LHCN-M2 (cell line): ENCODE measurements around the gene OR52D1. TPM values are rescaled to one million over a fixed set of nuclear protein-coding genes. Genes with fewer than 3 reads are reported as not detected.

Experiments
- DNase-seq: peaks from one replicate; pipeline ENCODE4 v3.0.0-alpha.2; 2012; ENCODE audit warnings: low read depth
- polyA plus RNA-seq: library from polyadenylated mRNA; unstranded; fragments of >200 nt; gene quantifications from one replicate; pipeline ENCODE4 v1.2.1, GENCODE V29; 2012; ENCODE audit warnings: missing spikeins
- total RNA-seq: library from RNA; depleted of rRNA; stranded (reverse); fragments of >200 nt; gene quantifications from 2 replicates; pipeline ENCODE4 v1.2.3, GENCODE V29; 2014; rRNA removed

OR52D1 gene
- not detected in 2 replicates for total RNA-seq
- not detected for polyA plus RNA-seq

- DNase-seq = no peak
Observed at GRCh38 chr11:5488385-5488784, at the start of gene OR52D1. Gene OR52D1 (plus strand): TSS chr11:5488685. CDS start chr11:5488707, 22 bp downstream.

DNA sequence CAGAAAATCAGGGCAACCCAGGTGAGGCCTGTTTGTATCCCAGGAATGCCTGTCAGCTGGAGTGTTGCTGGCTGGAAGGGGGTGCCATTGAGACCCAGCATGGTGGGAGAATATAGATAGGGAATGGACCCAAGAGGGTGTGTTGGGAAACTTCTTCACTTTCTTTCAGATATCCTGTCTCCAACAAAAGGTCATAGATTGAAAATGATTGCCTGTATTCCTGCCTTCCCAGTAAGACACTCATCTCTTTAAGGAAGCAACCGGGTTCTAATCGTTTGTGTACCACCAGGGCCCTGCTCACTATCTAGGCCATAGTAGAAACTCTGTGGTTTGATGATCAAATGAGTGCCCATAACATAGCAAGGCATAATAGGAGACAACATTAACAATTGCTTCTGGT is 47.1 kb upstream of the OR52D1 start, which contains the start of gene OR51I1:
OR51I1 (minus strand) TSS at position 101 of the 400 bp plus-strand sequence; CDS start at position 101, 0 bp downstream.
- DNase-seq = no peak

DNA sequence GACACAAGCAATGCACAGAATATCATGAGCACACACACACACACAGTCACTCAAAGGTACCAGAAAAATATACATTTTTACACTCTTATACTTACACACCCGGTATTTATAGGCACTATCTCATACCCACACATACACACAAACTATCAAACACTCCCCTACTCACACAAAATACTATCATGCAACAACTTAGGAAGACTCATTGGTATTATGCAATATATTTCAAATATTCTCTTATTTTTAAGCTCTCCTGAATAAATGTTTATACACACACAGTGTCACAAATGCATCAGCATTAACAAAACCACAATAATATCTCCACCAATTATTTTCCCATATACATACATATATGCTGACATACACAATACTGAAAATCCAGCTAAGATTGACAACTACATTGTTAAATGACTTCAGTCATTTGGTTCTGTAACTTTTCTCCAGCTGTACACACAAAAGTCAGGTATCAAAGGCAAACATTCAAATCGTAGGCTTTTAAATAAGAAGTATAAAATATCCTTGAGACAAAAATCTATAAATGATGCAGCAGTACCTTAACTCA is 44.6 kb upstream of the OR52D1 start:
- DNase-seq = no peak

GRCh38 chr11:5449023-5449422 is 39.5 kb upstream of the OR52D1 start, which contains the start of gene OR51I2:
Gene OR51I2 (plus strand): TSS chr11:5449323. CDS start chr11:5453489, 4,166 bp downstream.
- no peak for DNase-seq

GRCh38 chr11:5449432-5449831 is 39.1 kb upstream of the OR52D1 start:
- no peak for DNase-seq

- DNase-seq = no peak
Observed at GRCh38 chr11:5460983-5461621, 27.4 kb upstream of the OR52D1 start.

DNA sequence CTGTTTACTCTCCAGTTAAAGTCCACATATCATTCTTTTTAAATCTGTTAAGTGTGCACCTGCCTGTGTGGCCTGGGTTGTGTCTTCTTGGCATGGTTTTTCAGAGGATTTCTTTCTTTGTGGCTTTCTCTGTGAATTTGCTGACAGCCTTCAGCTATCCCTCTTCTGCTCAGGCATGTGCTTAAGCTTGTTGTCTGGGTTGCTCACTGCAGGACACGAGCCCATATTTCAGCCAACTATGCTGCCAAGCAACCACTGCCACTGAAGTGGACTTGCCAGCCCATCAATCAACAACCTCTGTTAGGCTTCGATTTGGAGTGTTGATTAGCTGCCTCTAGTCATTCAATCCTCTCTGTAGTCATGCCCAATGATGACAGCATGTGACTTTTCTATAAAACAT is 21.0 kb upstream of the OR52D1 start:
- no peak for DNase-seq

- DNase-seq = no peak
Observed at GRCh38 chr11:5473921-5474320, 14.6 kb upstream of the OR52D1 start.

DNA sequence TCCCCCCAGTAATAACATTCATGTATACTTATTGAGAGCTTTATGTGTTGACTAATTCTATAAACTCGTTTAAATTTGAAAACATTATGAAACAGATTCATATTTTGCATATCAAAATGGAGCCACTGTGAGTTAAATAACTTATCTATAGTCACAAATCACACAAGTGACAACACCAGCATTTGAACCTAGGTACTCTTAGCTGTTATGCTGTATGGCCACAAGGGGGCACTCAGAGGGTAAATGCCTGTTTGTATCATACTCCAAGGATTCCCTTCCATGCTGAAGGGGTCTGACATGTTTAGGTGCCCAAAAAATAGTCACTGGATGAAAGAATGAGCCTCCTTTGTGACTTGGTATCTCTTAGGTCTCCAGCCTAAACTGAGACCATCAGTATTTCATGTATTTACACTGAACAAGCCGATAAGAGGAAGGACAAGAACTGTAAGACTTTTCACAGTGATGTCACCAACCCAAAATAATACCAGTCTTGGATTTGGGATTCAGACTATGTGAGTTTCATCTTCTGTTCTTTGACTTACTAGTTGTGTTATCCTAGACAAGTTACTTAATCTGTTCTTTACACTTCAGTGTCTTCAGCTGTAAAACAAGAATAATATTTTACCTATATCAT is 12.2 kb upstream of the OR52D1 start:
- DNase-seq = peak; percentile 38

DNA sequence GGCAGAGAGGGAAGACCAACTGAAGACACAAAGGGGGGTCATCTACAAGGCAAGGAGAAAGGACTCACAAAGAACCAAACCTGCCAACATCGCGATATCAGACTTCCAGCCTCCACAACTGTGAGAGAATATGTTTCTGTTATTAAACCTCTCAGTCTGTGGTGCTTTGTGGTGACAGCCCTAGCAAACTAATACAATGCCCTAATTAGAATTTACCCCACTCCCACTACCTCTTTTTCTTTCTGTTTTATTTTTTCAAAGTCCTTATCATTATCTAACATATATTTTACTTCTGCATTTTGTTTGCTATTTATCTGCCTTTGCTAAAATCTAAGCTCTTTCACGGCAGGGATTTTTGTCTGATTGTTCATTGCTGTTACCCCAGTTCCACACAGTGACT is 2.5 kb upstream of the OR52D1 start:
- no peak for DNase-seq

DNA sequence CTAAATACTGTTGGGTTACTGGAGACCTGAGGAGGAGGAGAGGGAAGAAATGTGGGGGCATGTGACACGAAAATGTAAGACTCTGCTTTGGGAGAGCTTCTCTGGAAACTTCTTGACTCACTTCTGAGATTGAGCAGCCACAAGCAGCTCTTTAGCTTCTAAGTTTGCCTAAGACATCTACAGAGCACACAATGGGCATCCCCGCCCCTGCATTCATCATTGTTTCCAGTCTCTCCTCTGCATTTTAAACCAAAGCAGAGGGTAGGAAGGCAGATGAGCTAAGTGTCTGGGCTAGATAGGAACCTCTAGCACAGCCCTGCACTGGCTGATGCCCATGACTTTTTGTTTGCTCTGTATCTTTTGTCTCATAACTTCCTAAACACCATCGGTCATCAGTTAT is 2.1 kb upstream of the OR52D1 start:
- DNase-seq = no peak

DNA sequence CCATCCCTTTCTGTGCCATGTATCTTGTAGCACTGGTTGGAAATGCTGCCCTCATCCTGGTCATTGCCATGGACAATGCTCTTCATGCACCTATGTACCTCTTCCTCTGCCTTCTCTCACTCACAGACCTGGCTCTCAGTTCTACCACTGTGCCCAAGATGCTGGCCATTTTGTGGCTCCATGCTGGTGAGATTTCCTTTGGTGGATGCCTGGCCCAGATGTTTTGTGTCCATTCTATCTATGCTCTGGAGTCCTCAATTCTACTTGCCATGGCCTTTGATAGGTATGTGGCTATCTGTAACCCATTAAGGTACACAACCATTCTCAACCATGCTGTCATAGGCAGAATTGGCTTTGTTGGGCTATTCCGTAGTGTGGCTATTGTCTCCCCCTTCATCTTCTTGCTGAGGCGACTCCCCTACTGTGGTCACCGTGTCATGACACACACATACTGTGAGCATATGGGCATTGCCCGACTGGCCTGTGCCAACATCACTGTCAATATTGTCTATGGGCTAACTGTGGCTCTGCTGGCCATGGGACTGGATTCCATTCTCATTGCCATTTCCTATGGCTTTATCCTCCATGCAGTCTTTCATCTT is 414 bp downstream of the OR52D1 start:
- no peak for DNase-seq

DNA sequence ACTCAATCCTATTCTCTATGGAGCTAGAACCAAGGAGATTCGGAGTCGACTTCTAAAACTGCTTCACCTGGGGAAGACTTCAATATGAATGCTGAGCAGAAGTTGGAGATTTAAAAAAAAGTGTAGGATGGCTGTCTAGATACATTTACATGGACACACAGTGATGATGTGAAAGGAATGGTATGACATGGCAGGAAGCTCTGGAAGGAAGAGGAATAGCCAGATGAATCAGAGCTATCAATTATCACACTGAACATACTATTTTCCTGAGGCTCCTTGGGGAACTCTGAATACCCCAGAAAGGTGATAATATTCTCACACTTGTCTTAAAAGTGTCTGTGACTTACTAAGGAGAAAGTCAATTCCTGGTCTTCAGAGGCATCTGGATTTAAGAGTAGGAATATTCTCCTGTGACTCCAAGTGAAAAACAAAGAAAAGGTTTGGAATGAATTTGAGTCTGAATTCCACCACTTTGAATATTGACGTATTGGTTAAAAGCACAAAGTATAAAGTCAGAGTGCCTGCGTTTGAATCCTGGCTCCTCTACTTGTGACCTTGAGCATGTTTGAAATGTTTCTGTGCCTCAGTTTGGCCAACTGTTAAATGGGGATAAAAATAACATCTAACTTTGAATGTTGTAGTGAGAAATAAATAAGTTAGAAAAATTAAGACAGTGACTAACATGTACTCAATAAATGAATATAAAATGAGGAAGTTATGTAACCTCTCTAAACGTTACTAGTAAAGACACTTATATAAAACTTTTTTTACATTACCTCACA is 1.3 kb downstream of the OR52D1 start:
- no peak for DNase-seq

DNA sequence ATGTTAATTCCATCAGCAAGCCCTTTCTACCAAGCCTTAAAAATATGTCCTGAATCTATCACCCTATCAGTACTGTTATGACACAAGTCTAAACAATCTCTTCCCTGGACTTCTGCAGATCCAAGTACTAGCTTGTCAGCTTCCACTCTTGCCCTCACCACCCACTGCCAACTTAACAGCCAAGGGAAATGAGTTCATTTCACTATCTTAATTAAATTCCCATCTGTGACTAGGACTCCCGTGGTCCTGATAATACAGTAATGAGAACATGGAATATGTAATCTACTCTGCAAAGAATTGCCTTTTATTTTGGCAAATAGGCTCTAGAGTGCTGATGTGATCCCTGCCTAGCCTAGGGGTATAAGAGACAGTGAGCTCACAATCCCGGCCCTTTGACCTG is 11.2 kb downstream of the OR52D1 start:
- DNase-seq = no peak

DNA sequence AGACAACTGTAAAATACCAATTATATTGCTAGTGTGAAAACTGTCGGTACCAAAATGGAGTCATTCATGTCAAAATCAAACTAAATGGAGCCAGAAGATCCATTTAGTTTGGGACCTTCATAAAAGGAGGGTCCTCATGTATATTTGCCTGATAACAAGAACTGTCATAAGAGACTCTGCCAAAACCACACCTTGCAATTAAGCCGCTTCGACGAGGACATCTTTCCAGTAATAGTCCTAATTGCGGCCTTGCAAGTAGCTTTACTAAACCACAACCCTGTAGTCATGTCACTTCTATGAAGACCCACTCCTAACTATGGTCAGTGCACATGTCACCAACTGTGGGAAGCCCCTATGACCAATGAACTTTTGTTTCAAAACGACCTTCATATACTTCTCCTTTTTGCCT is 11.9 kb downstream of the OR52D1 start:
- no peak for DNase-seq

DNA sequence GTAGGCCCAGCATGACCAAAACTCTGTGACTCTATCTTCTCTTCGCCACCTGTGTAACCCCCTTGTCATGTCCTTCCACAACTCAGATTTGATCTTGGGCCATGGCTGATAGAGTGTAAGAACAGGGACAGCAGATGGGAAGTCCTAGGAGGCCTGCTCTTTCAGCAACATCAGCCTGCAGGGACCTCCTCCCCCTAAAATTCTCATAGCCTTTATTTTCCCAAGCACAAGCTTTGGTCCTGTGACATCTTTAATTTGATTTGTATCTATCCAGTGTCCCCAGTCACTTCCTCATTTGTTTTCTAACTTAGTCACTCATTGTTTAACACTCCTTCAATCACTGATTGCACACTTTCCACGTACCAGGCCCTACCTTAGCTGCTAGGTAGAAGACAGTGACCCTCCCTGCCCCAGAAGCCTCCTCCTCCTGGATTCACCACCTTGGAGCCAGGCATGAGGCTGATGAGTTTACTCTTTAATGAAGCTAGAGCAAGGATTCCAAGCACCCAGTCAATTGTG is 16.0 kb downstream of the OR52D1 start:
- no peak for DNase-seq

- no peak for DNase-seq
Observed at GRCh38 chr11:5505363-5506048, 17.0 kb downstream of the OR52D1 start.

DNA sequence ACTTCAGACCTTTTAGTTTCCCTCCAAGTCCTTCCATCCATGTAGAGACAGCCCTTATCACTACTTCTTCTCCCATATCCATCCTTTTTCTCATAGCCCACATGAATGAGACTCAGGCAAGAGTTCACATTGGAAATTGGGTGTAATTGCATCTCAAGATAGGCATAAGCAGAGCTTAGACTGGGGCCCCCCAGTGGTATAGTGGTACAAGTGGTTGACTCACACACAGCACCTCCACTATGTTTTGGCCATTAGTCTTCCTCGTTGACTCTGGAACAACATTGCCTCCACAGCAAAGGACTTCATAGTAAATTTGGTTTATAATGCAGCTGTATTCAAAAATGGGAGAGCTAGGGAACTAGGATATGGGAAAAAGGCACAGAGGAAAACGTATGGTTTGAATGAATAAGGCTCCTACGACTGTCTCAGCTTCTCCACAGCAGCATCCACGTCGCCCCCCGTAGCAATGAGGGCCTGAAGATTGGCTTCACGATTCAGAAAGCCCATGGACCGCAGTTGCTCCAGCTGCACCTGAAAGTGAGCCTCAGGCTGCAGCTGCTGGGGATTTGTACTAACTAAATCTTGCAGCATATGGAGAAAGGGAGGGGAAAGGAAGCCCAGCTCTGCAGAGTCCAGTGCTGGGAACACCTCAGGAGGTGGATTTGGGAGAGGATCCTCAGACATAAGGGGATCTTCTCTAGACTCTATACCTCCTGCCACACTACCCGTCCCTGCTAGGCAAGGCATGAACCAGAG is 18.9 kb downstream of the OR52D1 start:
- DNase-seq = no peak

GRCh38 chr11:5507933-5508305 is 19.4 kb downstream of the OR52D1 start:
- DNase-seq = peak; percentile 5

DNA sequence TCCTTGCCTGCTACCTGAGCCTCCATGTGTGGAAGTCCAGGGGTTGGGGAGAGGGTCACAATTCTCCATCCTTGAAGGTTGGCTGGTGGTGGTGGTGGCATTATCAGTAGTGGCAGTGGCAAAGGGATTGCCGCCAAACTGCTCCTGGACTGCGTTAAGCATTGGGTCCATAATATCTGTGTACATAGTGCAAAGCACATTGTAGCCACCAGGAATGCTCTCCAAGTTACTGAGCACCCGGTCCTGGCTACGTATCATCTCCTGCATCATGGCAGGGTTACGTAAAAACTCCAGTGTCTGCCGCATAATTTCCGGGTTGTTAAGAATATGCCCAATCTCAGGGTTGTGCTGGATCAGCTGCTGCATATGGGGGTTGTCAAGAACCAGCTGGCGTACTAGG is 20.1 kb downstream of the OR52D1 start:
- DNase-seq = no peak
